Stomach (tissue), 9 donors: Measurements from ENCODE around the gene MLYCD. TPM values are rescaled to one million over a fixed set of nuclear protein-coding genes. Genes with fewer than 3 reads are reported as not detected.

Experiments
- DNase-seq, 2 donors: peaks; one replicate each; pipeline versions ENCODE4 v3.0.0 to v3.0.0-alpha.2; 2013 to 2019
- H3K27ac ChIP-seq, 5 donors: fragments of 200-600 bp in 4 of 5; sonication (generic) in 4 of 5; one replicate each; pipeline ENCODE4 v1.5.1; 2013 to 2019; ENCODE audit warnings: mild to moderate bottlenecking in 1 of 5, moderate library complexity in 1 of 5
- H3K27me3 ChIP-seq, 3 donors: fragments of 200-600 bp; sonication (generic); one replicate each; pipeline ENCODE4 v1.5.1; 2017 to 2019; ENCODE audit warnings: mixed run types in 1 of 3
- H3K36me3 ChIP-seq, 4 donors: fragments of 200-600 bp; sonication (generic); 1 replicate in 3 of 4; 2 replicates in 1 of 4; pipeline ENCODE4 v1.5.1; 2016 to 2019
- H3K4me1 ChIP-seq, 4 donors: fragments of 200-600 bp; sonication (generic); one replicate each; pipeline ENCODE4 v1.5.1; 2016 to 2019
- H3K4me3 ChIP-seq, 4 donors: fragments of 200-600 bp; sonication (generic) in 3 of 4; one replicate each; pipeline ENCODE4 v1.5.1; 2016 to 2019; ENCODE audit warnings: mild to moderate bottlenecking in 1 of 4
- H3K9me3 ChIP-seq, 4 donors: fragments of 200-600 bp; sonication (generic); one replicate each; pipeline ENCODE4 v1.5.1; 2016 to 2019
- CTCF ChIP-seq, 7 experiments: fragments of 450-650 bp in 4 of 7; fragments of 200-600 bp in 3 of 7; sonication (generic) in 3 of 7; IDR thresholded peaks; one replicate each; pipeline ENCODE4 v1.5.1; 2016 to 2019; ENCODE audit warnings: antibody characterized with exemption in 7 of 7, control low read depth in 2 of 7, mild to moderate bottlenecking in 1 of 7
- EP300 ChIP-seq: sonication (generic); formaldehyde crosslinking; IDR thresholded peaks from one replicate; pipeline ENCODE4 v1.6.1; 2017; ENCODE audit warnings: antibody characterized with exemption
- POLR2A ChIP-seq, 4 donors: fragments of 450-650 bp; IDR thresholded peaks; one replicate each; pipeline ENCODE4 v1.6.1; 2016; ENCODE audit warnings: antibody characterized with exemption in 4 of 4, control low read depth in 2 of 4, mild to moderate bottlenecking in 1 of 4, moderate library complexity in 1 of 4
- POLR2AphosphoS5 ChIP-seq, 3 donors: sonication (generic); formaldehyde crosslinking; IDR thresholded peaks; one replicate each; pipeline ENCODE4 v1.6.1; 2016; ENCODE audit warnings: antibody characterized with exemption in 3 of 3
- WGBS, 5 donors: extraction: QIAGEN DNeasy Blood & Tissue Kit in 3 of 5; methylation state at CpG; one replicate each; pipeline versions ENCODE4 v1.1.5 to v1.1.7; 2013 to 2018; 5-methylcytosine and 5-hydroxymethylcytosine counted together
- intact Hi-C: fragments of 100-400 bp; cut with DNase I; formaldehyde crosslinking; loops from one replicate; pipeline ENCODE4 v1.15.1; 2023; ENCODE audit warnings: low total_unique reads
- polyA plus RNA-seq, 3 donors: library from polyadenylated mRNA; stranded (reverse); fragments of 200-250 nt; gene quantifications; one replicate each; pipeline ENCODE4 v1.2.3, GENCODE V29; 2013
- total RNA-seq, 5 donors: library from RNA; depleted of rRNA; stranded (reverse); fragments of >200 nt; gene quantifications; one replicate each; pipeline versions ENCODE4 v1.1.0 to v1.2.3, GENCODE V29; 2014 to 2016
- donor health status: healthy with polysubstance abuse.
- donor health status: Bipolar disorder and iron deficiency.
- donor health status: healthy.

The MLYCD gene
- total and polyA plus RNA-seq, 8 donors: 2.9 to 43.8 (median 14.4) TPM

- H3K27me3 ChIP-seq: peaks cover 0 to 39% (median 20%) of the 10 kb centered on the region in 3 donors
- H3K9me3 ChIP-seq: no peaks in the 10 kb centered on the region
- peaks cover 0 to 12% (median 8%) of the 10 kb centered on the region in 4 donors for H3K4me1 ChIP-seq
- intact Hi-C loops: loop anchor here (10.0 kb wide), 2 partner anchors 73 to 223 kb away; partner anchors contain the start of genes ADAD2 and SLC38A8
- TF ChIP-seq CTCF (IDR thresholded peaks at IDR 0.05) (no peak), EP300 (no peak), POLR2AphosphoS5 (IDR thresholded peaks at IDR 0.05) (no peak), POLR2A (IDR thresholded peaks at IDR 0.05) (no peak)
- H3K4me3 ChIP-seq: no peak overlapping the region
- 49 to 59% (median 54%) methylated on average over 20 to 27 of the region's 27 CpGs for WGBS, 5 donors
- DNase-seq: no peak
- H3K36me3 ChIP-seq: peaks cover 0 to under 1% (median under 1%) of the 10 kb centered on the region in 4 donors
- no peak overlapping the region for H3K27ac ChIP-seq
Measured at GRCh38 chr16:83971165-83972130, 72.5 kb downstream of the MLYCD start.

GRCh38 chr16:83972256-83973008 is 73.5 kb downstream of the MLYCD start:
- no peak for DNase-seq
- TF ChIP-seq POLR2AphosphoS5 (IDR thresholded peaks at IDR 0.05): no peak
- no peak for TF ChIP-seq EP300
- no peak for TF ChIP-seq CTCF (IDR thresholded peaks at IDR 0.05)
- TF ChIP-seq POLR2A (IDR thresholded peaks at IDR 0.05): no peak
- no peaks in the 10 kb centered on the region for H3K36me3 ChIP-seq
- no peak overlapping the region for H3K27ac ChIP-seq
- H3K9me3 ChIP-seq: no peaks in the 10 kb centered on the region
- H3K4me1 ChIP-seq: peaks cover 0 to 12% (median 8%) of the 10 kb centered on the region in 4 donors
- intact Hi-C loops: loop anchor here (10.0 kb wide), 2 partner anchors 72 to 222 kb away; partner anchors contain the start of genes ADAD2 and SLC38A8
- H3K4me3 ChIP-seq: no peak overlapping the region
- peaks cover 0 to 39% (median 20%) of the 10 kb centered on the region in 3 donors for H3K27me3 ChIP-seq
- WGBS, 5 donors: 80 to 88% (median 85%) methylated on average over 13 to 19 of the region's 19 CpGs

DNA sequence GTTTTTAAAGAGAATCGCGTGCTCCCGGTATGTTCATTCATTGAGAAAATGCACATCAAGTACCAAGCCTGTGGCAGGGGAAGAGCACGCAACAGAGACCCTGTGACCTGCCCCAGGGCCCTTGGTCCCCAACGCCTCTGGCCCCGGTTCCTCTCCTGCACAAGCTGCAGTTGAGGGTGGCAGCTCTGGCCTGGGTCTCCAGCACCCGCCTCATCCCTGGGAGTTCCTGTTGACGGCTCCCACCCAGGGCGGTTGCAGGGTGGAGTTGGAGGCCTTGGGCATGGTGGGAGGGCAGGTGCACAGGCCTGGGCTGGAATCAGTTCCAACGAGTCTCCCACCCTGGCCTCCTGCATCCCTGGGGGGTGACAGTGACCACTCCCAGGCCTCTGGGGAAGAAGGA is 74.2 kb downstream of the MLYCD start:
- H3K4me1 ChIP-seq: peaks cover 0 to 8% (median 5%) of the 10 kb centered on the region in 4 donors
- no peak overlapping the region for H3K27ac ChIP-seq
- TF ChIP-seq EP300 (no peak), POLR2AphosphoS5 (IDR thresholded peaks at IDR 0.05) (no peak), POLR2A (IDR thresholded peaks at IDR 0.05) (no peak), CTCF (IDR thresholded peaks at IDR 0.05) (no peak)
- no peak for DNase-seq
- H3K36me3 ChIP-seq: no peaks in the 10 kb centered on the region
- no peak overlapping the region for H3K4me3 ChIP-seq
- peaks cover 0 to 3% (median under 1%) of the 10 kb centered on the region in 4 donors for H3K9me3 ChIP-seq
- intact Hi-C loops: loop anchor here (10.0 kb wide), 2 partner anchors 72 to 222 kb away; partner anchors contain the start of genes ADAD2 and SLC38A8
- peaks cover 0 to 33% (median 17%) of the 10 kb centered on the region in 3 donors for H3K27me3 ChIP-seq
- WGBS, 5 donors: 79 to 85% (median 82%) methylated on average over 9 to 10 of the region's 10 CpGs
